ENCODE results near the gene STRIT1. TPM values are rescaled to one million over a fixed set of nuclear protein-coding genes. Genes with fewer than 3 reads are reported as not detected.

STRIT1 gene
- total and polyA plus RNA-seq, 2 experiments from 2014 or later, result 0.60 to 1.4 TPM

DNA sequence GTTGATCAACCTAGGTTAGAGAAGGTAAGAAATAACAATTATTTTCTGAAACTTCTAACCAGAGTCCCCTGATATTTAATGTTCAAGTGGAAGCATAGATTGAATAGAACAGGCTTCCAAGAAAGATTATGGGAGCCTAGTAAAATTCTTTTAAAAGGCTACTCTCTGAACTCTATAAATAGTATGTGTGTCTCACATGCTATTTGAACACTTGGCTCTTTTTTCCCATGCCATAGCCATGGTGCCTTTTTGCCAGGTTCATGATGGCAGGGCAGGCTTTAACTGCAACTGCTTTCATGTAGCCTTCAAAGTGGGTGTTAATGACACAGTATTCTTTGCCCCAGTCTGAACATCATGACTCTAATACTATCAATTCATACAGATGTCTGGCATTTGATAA lies 22.9 kb upstream of the STRIT1 start:
- no peak overlapping the region for H3K4me3 ChIP-seq
- H3K27ac ChIP-seq, result no peak overlapping the region
- H3K9me2 ChIP-seq (replicated peaks; ENCODE audit: insufficient read depth), result no peaks in the 10 kb centered on the region
- H3K4me2 ChIP-seq, result no peak overlapping the region
- no peaks in the 10 kb centered on the region for H3K27me3 ChIP-seq
- no peak overlapping the region for H2AFZ ChIP-seq
- TF ChIP-seq EZH2phosphoT487 (IDR thresholded peaks at IDR 0.05; ENCODE audit: low read depth, severe bottlenecking, unreplicated experiment) (no peak), EZH2 (IDR thresholded peaks at IDR 0.05; ENCODE audit: borderline replicate concordance) (no peak)
- TF ChIP-seq, protein P1, sequence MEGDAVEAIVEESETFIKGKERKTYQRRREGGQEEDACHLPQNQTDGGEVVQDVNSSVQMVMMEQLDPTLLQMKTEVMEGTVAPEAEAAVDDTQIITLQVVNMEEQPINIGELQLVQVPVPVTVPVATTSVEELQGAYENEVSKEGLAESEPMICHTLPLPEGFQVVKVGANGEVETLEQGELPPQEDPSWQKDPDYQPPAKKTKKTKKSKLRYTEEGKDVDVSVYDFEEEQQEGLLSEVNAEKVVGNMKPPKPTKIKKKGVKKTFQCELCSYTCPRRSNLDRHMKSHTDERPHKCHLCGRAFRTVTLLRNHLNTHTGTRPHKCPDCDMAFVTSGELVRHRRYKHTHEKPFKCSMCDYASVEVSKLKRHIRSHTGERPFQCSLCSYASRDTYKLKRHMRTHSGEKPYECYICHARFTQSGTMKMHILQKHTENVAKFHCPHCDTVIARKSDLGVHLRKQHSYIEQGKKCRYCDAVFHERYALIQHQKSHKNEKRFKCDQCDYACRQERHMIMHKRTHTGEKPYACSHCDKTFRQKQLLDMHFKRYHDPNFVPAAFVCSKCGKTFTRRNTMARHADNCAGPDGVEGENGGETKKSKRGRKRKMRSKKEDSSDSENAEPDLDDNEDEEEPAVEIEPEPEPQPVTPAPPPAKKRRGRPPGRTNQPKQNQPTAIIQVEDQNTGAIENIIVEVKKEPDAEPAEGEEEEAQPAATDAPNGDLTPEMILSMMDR (IDR thresholded peaks at IDR 0.05; ENCODE audit: poor library complexity), result no peak
- H4K20me1 ChIP-seq (ENCODE audit: insufficient read depth, poor library complexity, severe bottlenecking), result no peaks in the 10 kb centered on the region
- no peaks in the 10 kb centered on the region for H3K79me2 ChIP-seq
- no peaks in the 10 kb centered on the region for H3K36me3 ChIP-seq (replicated peaks; ENCODE audit: insufficient read depth, low read depth)
- H3K4me1 ChIP-seq (ENCODE audit: insufficient read depth), result no peaks in the 10 kb centered on the region
- no peaks in the 10 kb centered on the region for H3K9me3 ChIP-seq (ENCODE audit: low read depth)
- DNase-seq (ENCODE audit: low spot score), result no peak

DNA sequence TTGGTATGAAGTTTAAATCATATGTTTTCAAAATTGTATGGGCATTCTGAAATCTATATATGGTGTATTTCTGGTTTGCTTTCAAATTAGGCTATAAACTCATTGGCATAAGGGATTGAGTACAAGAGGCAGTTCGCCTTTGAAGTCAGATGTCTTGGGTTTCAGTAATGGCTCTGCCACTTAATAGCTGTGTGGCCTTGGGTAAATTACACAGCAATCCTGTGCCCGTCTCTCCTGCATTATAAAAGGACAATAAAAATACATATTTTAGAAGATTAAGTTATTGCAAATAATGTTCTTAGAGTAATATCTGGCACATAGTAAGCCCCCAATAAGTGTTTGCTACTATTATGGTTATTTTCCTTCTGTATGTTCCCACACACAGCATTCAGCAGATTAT lies 20.4 kb upstream of the STRIT1 start:
- TF ChIP-seq EZH2phosphoT487 (IDR thresholded peaks at IDR 0.05; ENCODE audit: low read depth, severe bottlenecking, unreplicated experiment) (no peak), EZH2 (IDR thresholded peaks at IDR 0.05; ENCODE audit: borderline replicate concordance) (no peak)
- TF ChIP-seq, protein P1 (IDR thresholded peaks at IDR 0.05; ENCODE audit: poor library complexity), result no peak
- Histone ChIP-seq H3K79me2 (no peaks in the 10 kb centered on the region), H2AFZ (no peak overlapping the region), H3K9me3 (ENCODE audit: low read depth) (no peaks in the 10 kb centered on the region), H3K4me2 (no peak overlapping the region), H3K36me3 (replicated peaks; ENCODE audit: insufficient read depth, low read depth) (no peaks in the 10 kb centered on the region), H3K4me3 (no peak overlapping the region), H3K9me2 (replicated peaks; ENCODE audit: insufficient read depth) (no peaks in the 10 kb centered on the region), H4K20me1 (ENCODE audit: insufficient read depth, poor library complexity, severe bottlenecking) (no peaks in the 10 kb centered on the region), H3K4me1 (ENCODE audit: insufficient read depth) (no peaks in the 10 kb centered on the region), H3K27ac (peak overlapping the region; percentile 1), H3K27me3 (no peaks in the 10 kb centered on the region)
- 77% methylated on average over 2 of the region's 2 CpGs for WGBS (ENCODE audit: low lambda C conversion rate, missing lambda C conversion rate)
- DNase-seq (ENCODE audit: low spot score), result no peak

- H3K79me2 ChIP-seq, result no peaks in the 10 kb centered on the region
- H3K27ac ChIP-seq, result peak overlapping the region; percentile 23
- no peak overlapping the region for H3K4me2 ChIP-seq
- no peak for TF ChIP-seq EZH2 (IDR thresholded peaks at IDR 0.05; ENCODE audit: borderline replicate concordance)
- TF ChIP-seq EZH2phosphoT487 (IDR thresholded peaks at IDR 0.05; ENCODE audit: low read depth, severe bottlenecking, unreplicated experiment), result no peak
- TF ChIP-seq, protein P1 (IDR thresholded peaks at IDR 0.05; ENCODE audit: poor library complexity), result no peak
- no peaks in the 10 kb centered on the region for H3K9me3 ChIP-seq (ENCODE audit: low read depth)
- H2AFZ ChIP-seq, result no peak overlapping the region
- no peaks in the 10 kb centered on the region for H3K36me3 ChIP-seq (replicated peaks; ENCODE audit: insufficient read depth, low read depth)
- no peak for DNase-seq (ENCODE audit: low spot score)
- no peak overlapping the region for H3K4me3 ChIP-seq
- no peaks in the 10 kb centered on the region for H3K9me2 ChIP-seq (replicated peaks; ENCODE audit: insufficient read depth)
- no peaks in the 10 kb centered on the region for H3K4me1 ChIP-seq (ENCODE audit: insufficient read depth)
- H3K27me3 ChIP-seq, result no peaks in the 10 kb centered on the region
- H4K20me1 ChIP-seq (ENCODE audit: insufficient read depth, poor library complexity, severe bottlenecking), result no peaks in the 10 kb centered on the region
Observed at GRCh38 chr3:155313300-155313699, 19.8 kb upstream of the STRIT1 start.

- H3K36me3 ChIP-seq (replicated peaks; ENCODE audit: insufficient read depth, low read depth), result no peaks in the 10 kb centered on the region
- H3K27me3 ChIP-seq, result no peaks in the 10 kb centered on the region
- DNase-seq (ENCODE audit: low spot score), result no peak
- no peak overlapping the region for H2AFZ ChIP-seq
- H3K4me2 ChIP-seq, result no peak overlapping the region
- no peaks in the 10 kb centered on the region for H3K9me2 ChIP-seq (replicated peaks; ENCODE audit: insufficient read depth)
- H3K4me3 ChIP-seq, result no peak overlapping the region
- TF ChIP-seq, protein P1 (IDR thresholded peaks at IDR 0.05; ENCODE audit: poor library complexity), result no peak
- TF ChIP-seq EZH2 (IDR thresholded peaks at IDR 0.05; ENCODE audit: borderline replicate concordance) (no peak), EZH2phosphoT487 (IDR thresholded peaks at IDR 0.05; ENCODE audit: low read depth, severe bottlenecking, unreplicated experiment) (no peak)
- no peaks in the 10 kb centered on the region for H3K79me2 ChIP-seq
- H3K27ac ChIP-seq, result peak overlapping the region; percentile 23
- 57% methylated on average over 2 of the region's 2 CpGs for WGBS (ENCODE audit: low lambda C conversion rate, missing lambda C conversion rate)
- H3K9me3 ChIP-seq (ENCODE audit: low read depth), result no peaks in the 10 kb centered on the region
- H4K20me1 ChIP-seq (ENCODE audit: insufficient read depth, poor library complexity, severe bottlenecking), result no peaks in the 10 kb centered on the region
- no peaks in the 10 kb centered on the region for H3K4me1 ChIP-seq (ENCODE audit: insufficient read depth)
Observed at GRCh38 chr3:155312781-155313180, 19.3 kb upstream of the STRIT1 start.

Measured in hepatocyte (in vitro differentiated cells).